Measurements from ENCODE around the gene NFRKB. TPM values are rescaled to one million over a fixed set of nuclear protein-coding genes. Genes with fewer than 3 reads are reported as not detected.

Gene NFRKB
- total RNA-seq, 3 donors from 2014 or later = 19.5 to 27.0 (median 23.7) TPM

- no peak for TF ChIP-seq CTCF (IDR thresholded peaks at IDR 0.05)
- Histone ChIP-seq H3K9me3 (no peaks in the 10 kb centered on the region), H3K36me3 (ENCODE audit: low read depth) (no peaks in the 10 kb centered on the region), H3K4me3 (no peak overlapping the region), H3K4me1 (ENCODE audit: low read depth) (no peaks in the 10 kb centered on the region)
- DNase-seq (no peak), ATAC-seq (no peak)
- intact Hi-C loops (cut with DNase I, micrococcal nuclease) = no loop called here
Observed at GRCh38 chr11:129930743-129931142, 35.4 kb upstream of the NFRKB start.

GRCh38 chr11:129930296-129930695 lies 34.9 kb upstream of the NFRKB start:
- H3K36me3 ChIP-seq (ENCODE audit: low read depth) = no peaks in the 10 kb centered on the region
- no peaks in the 10 kb centered on the region for H3K4me1 ChIP-seq (ENCODE audit: low read depth)
- no peaks in the 10 kb centered on the region for H3K9me3 ChIP-seq
- DNase-seq = no peak
- no peak for TF ChIP-seq CTCF (IDR thresholded peaks at IDR 0.05)
- H3K4me3 ChIP-seq = no peak overlapping the region
- ATAC-seq = no peak
- intact Hi-C loops (cut with DNase I, micrococcal nuclease) = no loop called here

GRCh38 chr11:129929721-129930120 lies 34.3 kb upstream of the NFRKB start:
- Histone ChIP-seq H3K9me3 (no peaks in the 10 kb centered on the region), H3K4me1 (ENCODE audit: low read depth) (no peaks in the 10 kb centered on the region), H3K4me3 (no peak overlapping the region), H3K36me3 (ENCODE audit: low read depth) (no peaks in the 10 kb centered on the region)
- no peak for TF ChIP-seq CTCF (IDR thresholded peaks at IDR 0.05)
- no peak for ATAC-seq
- intact Hi-C loops (cut with DNase I, micrococcal nuclease) = no loop called here
- no peak for DNase-seq

- Histone ChIP-seq H3K36me3 (ENCODE audit: low read depth) (no peaks in the 10 kb centered on the region), H3K9me3 (no peaks in the 10 kb centered on the region), H3K4me3 (no peak overlapping the region), H3K4me1 (ENCODE audit: low read depth) (no peaks in the 10 kb centered on the region)
- ATAC-seq (no peak), DNase-seq (no peak)
- intact Hi-C loops (cut with DNase I, micrococcal nuclease) = no loop called here
- TF ChIP-seq CTCF (IDR thresholded peaks at IDR 0.05) = no peak
Observed at GRCh38 chr11:129928923-129929692, 33.7 kb upstream of the NFRKB start.

- H3K4me3 ChIP-seq = no peak overlapping the region
- no peak for DNase-seq
- no peak for TF ChIP-seq CTCF (IDR thresholded peaks at IDR 0.05)
- no peaks in the 10 kb centered on the region for H3K4me1 ChIP-seq (ENCODE audit: low read depth)
- intact Hi-C loops (cut with DNase I, micrococcal nuclease) = loop anchor here (2.0 to 5.0 kb wide), 2 partner anchors 210 kb away; no protein-coding TSS in a partner anchor
- no peak for ATAC-seq
- H3K9me3 ChIP-seq = no peaks in the 10 kb centered on the region
- H3K36me3 ChIP-seq (ENCODE audit: low read depth) = no peaks in the 10 kb centered on the region
Observed at GRCh38 chr11:129922674-129923073, 27.3 kb upstream of the NFRKB start.

Measured in mucosa of descending colon (tissue), 3 donors.